OCI-M1 (cell line): ENCODE data around the gene MMP25.
"Not testable (repeated sequence)": the region's sequence is repeated elsewhere in the genome, so short reads cannot be mapped to it uniquely, and the experiment has no call there.

Source experiments
- DNase-seq: peaks from one replicate; lab custom pipeline; 2025; lab: John Stamatoyannopoulos, UW

The MMP25 gene

DNA sequence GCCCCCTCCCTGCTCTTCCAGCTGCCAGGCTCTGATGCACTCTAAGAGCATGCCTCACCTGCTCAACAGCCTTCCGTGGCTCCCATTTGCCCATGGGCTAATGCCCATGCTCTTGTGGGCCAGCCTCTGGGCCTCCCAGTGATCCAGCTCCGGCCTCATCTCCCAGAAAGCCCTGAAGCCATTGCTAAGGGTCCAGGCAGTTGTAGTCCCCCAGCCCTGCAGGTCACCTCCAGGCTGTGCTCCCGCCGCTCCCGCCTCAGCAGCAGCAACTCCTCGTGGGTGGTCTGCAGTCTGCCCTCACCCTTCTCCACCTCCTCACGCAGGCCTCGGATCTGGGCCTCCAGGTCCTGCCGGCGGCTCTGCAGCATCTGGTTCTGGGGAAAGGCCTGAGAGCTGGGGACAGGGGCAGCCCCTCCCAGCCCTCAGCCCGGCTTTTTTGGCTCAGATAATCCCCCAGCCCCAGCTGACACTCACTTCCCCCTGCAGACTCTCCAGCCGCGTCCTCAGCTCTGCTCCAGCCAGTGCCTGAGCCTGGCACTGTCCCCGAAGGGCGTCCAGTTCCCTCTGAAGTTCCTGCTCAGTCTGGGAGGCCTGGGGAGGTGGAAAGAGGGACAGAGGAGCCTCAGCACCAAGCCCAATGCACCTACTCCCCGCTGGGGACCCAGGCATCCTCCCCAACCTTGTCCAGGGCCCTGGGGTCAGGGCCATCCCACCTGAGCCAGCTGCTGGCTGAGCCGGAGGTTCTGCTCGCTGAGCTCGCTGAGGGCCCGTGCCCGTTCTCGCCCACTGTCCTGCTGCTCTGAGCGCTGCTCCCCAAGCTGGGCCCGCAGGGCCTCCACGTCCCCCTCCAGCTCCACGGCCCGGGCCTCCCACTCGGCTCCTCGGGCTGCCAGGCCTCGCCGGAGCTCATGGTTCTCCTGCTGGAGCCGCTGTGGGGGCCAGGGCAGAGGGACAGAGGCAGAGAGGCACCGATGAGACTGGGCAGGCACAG, 15.8 kb upstream of the MMP25 start:
- DNase-seq: no peak

DNA sequence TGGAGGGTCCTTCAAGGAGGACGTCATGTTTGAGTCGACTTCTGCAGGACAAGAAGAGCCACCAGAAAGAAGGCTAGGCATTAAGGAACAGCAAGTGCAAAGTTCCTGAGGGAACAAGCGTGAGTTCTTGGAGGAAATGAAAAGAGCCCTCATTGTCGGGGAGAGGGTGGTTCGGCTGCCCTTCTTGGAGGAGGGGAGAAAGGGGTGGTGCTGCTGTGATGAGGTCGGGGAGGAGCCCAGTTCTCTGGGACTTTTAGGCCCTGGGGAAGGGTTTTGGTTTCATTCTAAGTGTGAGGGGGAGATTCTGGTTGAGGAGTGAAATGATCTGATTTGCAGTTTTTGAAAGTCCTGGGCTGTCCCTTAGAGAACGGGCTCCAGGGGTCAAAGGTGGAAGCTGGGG, 13.7 kb upstream of the MMP25 start:
- DNase-seq: no peak

DNA sequence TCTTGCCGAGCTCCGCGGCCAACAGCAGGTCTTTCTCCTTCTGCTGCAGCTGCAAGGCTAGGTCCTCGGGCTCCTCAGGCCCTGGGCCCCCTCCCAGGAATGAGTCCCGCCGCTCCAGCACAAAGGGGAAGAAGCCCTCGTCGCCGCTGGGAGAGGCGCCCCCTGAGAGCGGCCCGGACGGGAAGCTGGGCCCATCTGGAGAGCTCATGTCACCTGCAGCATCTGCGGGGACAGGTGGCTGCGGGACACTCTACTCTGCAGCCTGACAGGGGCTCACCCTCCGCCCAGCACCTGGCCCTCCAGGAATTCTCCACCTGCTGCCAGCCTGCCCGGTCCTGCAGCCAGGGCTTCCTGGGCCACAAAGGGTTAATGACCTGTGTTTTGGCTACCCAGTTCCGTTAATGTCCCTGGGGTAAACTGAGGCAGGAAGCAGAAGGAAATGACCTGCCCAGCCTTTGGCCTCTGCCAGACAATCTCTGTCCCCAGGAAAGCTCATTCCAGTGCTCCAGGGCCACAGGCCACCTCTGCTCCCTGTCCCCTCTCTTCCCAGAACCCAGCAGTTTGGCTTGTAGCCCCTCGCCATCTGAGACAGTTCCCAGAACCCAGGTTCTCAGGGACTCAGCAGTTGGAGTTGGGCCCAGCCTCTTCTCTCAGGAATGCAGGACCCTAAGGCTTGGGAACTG, 10.9 kb upstream of the MMP25 start:
- DNase-seq: no peak

DNA sequence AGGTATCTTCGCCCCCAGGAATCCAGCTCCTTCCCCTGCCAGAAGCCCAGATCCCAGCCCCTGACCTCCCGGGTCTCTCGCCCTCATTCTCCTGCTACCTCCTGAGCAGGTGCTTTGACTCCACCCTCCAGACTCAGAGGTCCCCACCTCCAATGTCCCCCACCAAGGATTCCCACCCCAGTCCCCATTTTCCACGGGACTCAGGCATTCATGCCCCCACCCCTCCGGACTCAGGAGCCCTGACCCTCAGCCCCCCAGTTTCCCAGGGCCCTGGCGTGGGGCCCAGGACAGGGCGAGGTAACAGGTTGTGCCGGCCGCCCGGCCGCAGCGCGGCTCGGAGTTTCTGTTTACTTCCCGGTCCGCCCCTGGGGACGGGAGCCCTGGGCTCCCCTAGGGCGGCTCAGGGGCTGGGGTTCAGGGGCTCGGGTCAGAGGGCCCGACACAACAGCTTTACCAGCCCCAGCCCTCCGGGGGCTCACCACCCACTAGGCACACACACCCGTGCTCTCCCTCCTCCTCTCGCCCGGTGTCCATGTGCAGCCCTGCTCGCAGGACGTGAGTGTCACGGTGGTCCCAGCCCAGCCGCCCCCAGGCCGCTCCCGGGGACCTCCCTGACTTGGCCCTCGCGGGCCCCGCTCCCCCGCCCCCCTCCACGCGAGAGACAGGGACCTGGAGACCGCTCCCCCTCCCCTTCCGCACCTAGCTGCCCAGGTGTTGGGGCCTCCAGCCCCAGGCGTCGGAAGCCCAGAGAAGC, 10.2 kb upstream of the MMP25 start:
- no peak for DNase-seq

DNA sequence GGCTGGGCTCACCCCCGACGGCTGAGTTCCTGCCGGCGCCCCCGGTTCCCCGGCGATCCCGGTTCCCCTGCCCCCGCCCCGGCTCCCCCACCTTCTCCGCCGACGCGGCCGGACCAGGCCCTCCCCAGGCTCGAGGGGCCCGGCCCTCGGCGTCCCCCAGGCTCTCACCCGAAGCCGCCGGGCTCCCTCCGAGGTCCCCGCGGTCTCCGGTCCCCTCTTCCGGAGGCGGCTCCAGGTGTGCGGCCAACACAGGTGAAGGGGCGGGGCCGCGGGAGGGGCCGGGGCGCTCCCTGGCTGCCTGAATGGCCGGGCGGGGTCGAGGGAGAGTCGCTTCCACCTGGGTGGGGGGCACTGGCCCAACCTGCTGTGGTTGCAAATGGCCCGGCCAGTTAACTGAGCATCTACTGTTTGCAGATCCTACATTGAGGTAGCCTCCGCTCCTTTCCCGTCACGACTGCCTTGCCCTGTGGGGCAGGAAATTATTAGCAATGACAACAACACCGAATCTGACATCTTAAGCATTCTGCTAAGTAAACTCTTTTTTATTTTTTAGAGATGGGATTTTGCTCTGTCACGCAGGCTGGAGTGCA, 9.5 kb upstream of the MMP25 start, which contains the start of gene BICDL2:
Gene BICDL2 (minus strand): TSS at position 219 of the 590 bp plus-strand sequence. CDS start 1,448 bp downstream, outside the sequence.
- DNase-seq: no peak

DNA sequence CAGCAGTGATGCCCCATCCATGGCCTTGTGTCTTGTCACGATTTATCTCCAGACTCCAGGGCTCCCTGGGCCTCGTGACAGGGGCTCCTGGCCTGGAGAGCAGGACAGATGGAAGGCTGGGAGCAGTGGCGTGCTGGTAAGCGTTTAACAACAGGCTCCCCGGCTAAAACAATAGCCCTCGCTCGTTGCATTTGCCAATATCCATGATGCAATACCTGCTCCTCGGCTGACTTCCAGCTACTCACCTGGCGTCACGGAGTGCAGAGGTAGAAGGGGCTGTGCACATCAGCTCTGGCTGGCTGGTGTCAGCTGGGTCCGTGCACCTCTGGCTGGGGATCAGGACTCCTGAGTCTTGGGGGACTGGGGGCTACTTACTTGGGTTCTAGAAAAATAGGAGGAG, 8.1 kb upstream of the MMP25 start:
- no peak for DNase-seq

DNA sequence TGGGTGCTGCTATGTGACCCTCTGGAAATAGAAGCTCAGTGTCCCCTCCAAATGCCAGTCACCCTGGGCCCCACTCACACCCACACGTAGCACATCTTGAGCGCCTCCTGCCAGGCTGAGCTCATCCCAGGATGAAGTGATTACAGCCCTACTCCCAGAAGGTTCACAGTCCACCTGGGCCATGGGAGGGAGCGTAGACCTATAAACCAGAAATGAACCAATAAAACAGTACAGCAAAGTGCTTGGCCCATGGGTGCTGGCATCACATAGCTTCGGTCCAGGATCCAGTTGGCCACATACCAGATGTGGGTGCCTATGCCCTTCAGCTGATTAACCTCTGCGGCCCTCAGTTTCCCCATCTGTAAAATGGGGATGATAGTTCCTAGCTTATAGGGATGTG, 7.5 kb upstream of the MMP25 start:
- no peak for DNase-seq

DNA sequence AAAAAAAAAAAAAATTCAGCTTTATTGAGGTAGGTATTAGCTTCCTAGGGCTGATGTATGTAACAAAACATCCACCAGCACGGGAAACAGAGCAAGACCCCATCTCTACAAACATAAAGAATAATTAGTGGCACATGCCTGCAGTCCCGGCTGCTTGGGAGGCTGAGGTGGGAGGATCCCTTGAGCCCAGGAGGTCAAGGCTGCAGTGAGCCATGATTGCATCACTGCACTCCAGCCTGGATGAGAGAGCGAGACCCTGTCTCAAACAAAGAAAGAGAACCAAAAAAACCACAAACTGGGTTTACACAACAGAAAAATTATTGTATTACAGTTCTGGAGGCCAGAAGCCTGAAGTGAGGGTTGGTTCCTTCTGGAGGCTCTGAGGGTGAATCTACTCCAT, 4.0 kb upstream of the MMP25 start:
- no peak for DNase-seq

DNA sequence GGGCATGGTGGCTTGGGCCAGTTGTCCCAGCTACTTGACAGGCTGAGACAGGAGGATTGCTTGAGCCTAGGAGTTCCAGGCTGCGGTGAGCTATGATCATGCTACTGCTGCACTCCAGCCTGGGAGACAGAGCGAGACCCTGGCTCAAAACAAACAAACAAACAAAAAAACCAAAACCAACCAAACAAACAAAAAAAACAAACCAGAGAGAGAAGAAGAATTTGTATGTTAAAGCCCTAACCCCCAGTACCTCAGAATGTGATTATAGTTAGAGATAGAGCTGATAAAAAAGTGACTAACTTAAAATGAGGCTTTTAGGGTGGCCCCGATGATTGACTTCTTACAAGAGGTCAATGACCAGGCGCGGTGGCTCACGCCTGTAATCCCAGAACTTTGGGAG, 1.7 kb upstream of the MMP25 start:
- no peak for DNase-seq

DNA sequence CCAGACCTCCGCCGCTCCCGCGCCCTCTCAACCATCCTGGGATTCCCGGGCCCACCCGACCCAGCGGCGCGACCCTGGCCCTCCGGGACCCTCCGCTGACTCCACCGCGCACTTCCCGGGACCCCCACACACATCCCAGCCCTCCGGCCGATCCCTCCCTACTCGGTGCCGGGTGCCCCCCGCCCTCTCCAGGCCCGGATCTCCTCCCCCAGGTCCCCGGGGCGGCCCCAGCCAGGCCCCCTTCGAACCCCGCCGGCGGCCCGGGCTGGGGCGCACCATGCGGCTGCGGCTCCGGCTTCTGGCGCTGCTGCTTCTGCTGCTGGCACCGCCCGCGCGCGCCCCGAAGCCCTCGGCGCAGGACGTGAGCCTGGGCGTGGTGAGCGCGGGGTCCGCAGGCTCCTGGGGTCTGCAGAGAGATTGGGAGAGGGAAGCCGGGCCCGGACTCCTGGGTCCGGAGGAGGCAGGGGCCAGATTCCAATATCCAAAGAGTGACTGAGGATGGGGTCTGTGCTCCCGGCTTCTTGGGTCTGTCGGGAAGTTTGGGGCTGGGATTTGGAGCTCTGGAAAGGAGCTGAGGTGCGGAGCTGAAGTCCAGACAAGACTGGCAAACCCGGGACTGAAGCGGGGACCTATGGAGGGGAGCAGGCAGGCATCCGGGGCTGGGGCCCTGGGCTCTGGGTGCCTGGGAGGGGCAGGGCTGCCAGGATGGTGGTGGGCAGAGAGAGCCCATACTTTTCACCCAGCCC, 453 bp downstream of the MMP25 start:
- DNase-seq: no peak

DNA sequence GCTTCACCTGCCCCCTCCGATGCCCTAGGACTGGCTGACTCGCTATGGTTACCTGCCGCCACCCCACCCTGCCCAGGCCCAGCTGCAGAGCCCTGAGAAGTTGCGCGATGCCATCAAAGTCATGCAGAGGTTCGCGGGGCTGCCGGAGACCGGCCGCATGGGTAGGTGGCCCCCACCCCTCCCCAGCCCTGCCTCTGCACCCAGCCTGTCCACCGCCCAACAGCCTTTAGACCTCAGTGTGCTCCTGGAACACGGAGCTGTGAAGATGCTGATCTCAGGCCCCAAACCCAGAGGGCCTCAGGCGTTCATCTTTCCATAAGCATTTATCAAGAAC, 993 bp downstream of the MMP25 start:
- DNase-seq: no peak

DNA sequence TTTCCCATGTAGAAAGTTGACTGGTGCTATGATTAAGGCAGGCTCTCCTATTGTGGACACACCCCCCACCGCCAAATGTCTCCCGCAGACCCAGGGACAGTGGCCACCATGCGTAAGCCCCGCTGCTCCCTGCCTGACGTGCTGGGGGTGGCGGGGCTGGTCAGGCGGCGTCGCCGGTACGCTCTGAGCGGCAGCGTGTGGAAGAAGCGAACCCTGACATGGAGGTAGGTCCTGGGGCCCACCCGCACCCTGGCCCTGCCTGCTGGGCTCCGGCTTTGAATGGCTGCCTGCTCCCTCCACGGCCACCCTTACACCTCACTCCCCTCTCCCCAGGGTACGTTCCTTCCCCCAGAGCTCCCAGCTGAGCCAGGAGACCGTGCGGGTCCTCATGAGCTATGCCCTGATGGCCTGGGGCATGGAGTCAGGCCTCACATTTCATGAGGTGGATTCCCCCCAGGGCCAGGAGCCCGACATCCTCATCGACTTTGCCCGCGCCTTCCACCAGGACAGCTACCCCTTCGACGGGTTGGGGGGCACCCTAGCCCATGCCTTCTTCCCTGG, 3.6 kb downstream of the MMP25 start:
- no peak for DNase-seq

DNA sequence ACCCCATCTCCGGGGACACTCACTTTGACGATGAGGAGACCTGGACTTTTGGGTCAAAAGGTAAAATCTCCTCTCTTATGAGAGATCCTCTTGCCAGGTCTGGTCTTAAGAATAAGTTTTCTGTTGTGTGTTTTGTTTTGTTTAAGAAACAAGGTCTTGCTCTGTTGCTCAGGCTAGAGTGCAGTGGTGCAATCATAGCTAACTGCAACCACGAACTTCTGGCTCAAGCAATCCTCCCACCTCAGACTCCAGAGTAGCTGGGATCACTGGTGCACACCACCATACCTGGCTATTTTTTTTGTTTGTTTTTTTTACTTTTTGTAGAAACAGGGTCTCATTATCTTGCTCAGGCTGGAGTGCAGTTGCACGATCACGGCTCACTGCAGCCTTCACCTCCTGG, 4.1 kb downstream of the MMP25 start:
- no peak for DNase-seq

DNA sequence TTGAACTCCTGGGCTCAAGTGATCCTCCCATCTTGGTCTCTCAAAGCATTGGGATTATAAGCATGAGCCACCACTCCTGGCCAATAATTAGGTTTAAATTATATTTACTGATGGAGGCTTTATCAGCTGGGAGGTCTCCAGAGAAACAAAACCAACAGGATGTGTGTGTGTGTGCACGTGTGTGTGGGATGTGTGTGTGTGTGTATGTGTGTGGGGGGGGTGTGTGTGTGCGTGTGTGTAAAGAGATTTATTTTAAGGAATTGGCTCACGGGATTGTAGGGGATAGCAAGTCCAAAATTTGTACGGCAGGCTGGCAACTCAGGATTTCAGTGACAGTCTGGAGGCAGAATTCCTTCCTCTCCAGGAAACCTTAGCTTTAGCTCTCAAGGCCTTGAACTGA, 4.6 kb downstream of the MMP25 start:
- no peak for DNase-seq

DNA sequence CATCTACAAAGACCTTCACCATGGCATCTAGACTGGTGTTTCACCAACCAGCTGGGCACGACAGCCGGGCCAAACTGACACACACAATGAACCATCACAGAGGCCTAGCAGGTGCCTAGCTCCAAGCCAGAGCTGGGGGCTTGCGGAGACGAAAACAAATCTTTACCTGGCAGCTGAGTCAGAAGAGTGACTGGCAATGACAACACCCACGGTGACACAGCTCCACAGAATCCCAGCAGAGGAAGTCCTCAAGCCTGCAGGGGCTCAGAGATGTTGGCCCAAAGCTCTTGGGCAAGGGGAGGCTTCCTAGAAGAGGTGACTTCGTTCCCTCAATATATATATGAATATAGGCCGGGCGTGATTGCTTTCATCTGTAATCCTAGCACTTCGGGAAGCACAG, 5.1 kb downstream of the MMP25 start:
- DNase-seq: no peak

DNA sequence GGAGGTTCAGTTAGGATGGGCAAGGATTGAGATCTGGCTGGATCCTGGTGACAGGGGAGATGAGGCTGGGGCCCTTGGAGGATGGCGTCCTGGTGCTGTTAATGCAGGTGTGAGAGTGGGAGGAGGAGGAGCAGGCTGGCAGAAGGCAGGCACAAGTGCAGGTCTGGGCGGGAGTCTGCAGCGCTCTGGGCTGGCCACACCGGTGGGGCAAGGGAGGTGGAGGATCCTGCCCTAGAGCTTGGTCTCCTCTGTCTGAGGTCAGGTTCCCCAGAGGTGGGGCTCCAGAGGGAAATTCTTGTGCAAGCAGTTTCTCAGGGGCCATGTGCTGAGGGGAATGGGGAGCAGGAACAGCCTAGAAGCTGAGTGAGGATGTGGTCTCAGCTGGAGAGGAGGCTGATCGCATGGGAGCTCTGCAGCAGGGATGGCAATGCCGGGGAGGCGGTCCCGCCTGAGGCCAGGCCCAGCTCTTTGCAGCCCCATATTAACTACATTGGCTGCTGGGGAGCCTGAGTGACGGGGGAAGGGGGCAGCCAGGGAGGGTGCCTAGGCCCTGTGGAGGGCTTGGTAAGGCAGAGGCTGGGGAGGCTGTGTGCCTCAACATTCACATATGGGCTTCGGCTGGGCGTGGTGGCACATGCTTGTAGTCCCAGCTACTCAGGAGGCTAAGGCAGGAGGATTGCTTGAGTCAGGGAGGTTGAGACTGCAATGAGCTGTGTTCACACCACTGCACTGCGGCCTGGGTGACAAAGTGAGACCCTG, 6.4 kb downstream of the MMP25 start:
- DNase-seq: not testable (repeated sequence)

DNA sequence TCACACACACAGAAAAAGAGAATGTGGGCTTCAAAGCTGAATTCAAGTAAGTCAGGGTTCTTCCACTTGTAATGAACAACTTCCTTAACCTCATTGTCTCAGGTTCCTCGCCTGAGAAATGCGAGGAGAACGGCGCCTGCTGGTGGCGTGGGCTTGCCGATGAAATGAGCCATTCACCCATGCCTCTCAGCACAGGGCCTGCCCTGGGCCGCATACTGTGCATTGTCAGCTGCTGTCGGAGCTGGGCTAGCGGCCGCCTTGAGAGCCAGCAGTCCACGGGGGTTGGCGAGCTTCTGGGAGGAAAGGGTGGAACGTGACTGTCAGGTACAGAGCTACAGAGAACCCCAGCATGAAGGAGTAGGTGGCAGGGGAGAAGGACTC, 7.0 kb downstream of the MMP25 start:
- DNase-seq: not testable (repeated sequence)

DNA sequence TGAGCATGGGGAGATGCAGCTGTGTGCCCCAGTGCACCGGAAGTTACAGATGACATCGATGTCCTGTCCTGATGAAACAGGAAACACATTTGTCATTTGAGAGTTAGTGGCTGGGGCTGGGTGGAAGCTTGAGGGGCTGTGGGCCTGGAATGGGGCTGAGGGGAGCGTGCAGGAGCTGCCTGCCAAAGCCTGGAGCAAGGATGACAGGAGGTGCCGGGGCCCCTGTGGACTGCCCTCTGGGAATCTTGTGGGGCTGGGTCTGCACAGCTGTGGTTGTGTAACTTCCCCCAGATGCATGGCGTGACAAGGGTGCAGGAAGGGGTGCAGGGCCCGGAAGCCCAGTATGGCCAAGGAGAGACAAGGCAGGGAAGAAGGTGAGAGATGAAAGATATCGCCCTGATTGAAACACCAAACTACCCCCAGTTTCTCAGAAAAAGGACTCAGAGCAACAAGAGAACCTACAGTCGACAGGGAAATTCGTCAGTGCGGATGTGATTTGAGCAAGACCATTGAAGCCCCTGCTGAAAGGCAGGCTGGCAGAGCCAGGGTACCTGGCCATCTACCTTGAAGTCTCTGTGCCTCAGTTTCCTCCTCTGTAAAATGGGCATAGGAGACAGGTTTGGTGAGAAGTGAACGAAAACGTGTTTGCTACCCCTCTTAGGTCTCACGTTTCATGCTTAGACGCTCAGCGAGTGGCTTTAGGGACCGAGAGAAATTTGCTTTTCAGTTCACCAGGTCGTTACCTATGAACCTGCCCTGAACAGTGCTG, 8.8 kb downstream of the MMP25 start:
- DNase-seq: no peak

DNA sequence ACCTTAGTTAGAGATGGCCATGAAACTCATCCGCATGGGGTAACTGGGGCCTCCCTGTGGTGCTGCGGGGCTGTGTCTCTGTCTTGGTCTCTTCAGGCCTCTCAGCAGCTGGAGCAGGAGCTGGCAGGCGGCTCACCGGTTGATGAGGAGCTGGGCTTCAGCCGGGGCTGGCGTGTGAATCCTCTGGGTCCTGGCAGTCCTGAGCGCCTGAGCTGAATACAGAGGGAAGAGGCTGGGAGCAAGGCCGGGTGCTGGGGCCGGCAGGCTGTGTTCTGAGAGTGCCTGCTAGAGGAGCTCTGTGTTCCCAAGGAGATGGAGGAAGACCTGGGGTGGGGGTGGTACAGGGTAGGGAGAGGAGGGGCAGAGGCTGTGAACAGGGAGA, 9.4 kb downstream of the MMP25 start:
- DNase-seq: not testable (repeated sequence)
